ENCODE data around the gene IDH3A.

- TF ChIP-seq CTCF (IDR thresholded peaks at IDR 0.05) (no peak), REST (IDR thresholded peaks at IDR 0.05; ENCODE audit: insufficient read depth in 1 of 2, low read depth in 2 of 2, low read length in 1 of 2) (no peak), POLR2AphosphoS5 (IDR thresholded peaks at IDR 0.05; ENCODE audit: low read depth, low read length) (no peak), SIN3A (IDR thresholded peaks at IDR 0.05; ENCODE audit: borderline replicate concordance, insufficient read depth, low read depth, low read length) (no peak), TCF7L2 (IDR thresholded peaks at IDR 0.05; ENCODE audit: low read depth, low read length) (no peak)
Observed at GRCh38 chr15:78104566-78105475, 44.3 kb upstream of the IDH3A start.
